HG02943 (cell line): ENCODE data around the gene CTSD.
A peak's percentile ranks its signal among the peaks of the same experiment; 100 is the strongest.
"Not testable (repeated sequence)": the region's sequence is repeated elsewhere in the genome, so short reads cannot be mapped to it uniquely, and the experiment has no call there.

Source experiments
- ATAC-seq: cut with Tn5 transposase; IDR thresholded peaks from one replicate; pipeline ENCODE4 v1.9.1; 2021; ENCODE audit warnings: mild to moderate bottlenecking, low read depth, moderate library complexity; ENCODE audit not compliant: unreplicated experiment

Gene CTSD

GRCh38 chr11:1763796-1764661 lies at the start of gene CTSD:
Gene CTSD, minus strand, starts transcription at chr11:1763927. Its CDS starts 68 bp downstream, at chr11:1763859.
- ATAC-seq, result peak; percentile 58

- not testable (repeated sequence) for ATAC-seq
Observed at GRCh38 chr11:1813356-1813755, 49.6 kb upstream of the CTSD start.

- no peak for ATAC-seq
Observed at GRCh38 chr11:1812801-1813200, 49.1 kb upstream of the CTSD start.

- no peak for ATAC-seq
Observed at GRCh38 chr11:1812274-1812673, 48.5 kb upstream of the CTSD start.

GRCh38 chr11:1810761-1811160 lies 47.0 kb upstream of the CTSD start:
- ATAC-seq, result no peak

- ATAC-seq, result no peak
Observed at GRCh38 chr11:1807264-1807995, 43.7 kb upstream of the CTSD start.

- ATAC-seq, result no peak
Observed at GRCh38 chr11:1805525-1805924, 41.8 kb upstream of the CTSD start.

GRCh38 chr11:1803835-1804519 lies 40.2 kb upstream of the CTSD start:
- ATAC-seq, result not testable (repeated sequence)

GRCh38 chr11:1803246-1803645 lies 39.5 kb upstream of the CTSD start:
- no peak for ATAC-seq

- ATAC-seq, result no peak
Observed at GRCh38 chr11:1797391-1798125, 33.8 kb upstream of the CTSD start.

- no peak for ATAC-seq
Observed at GRCh38 chr11:1796413-1797011, 32.8 kb upstream of the CTSD start.

- no peak for ATAC-seq
Observed at GRCh38 chr11:1793081-1793480, 29.4 kb upstream of the CTSD start.

- no peak for ATAC-seq
Observed at GRCh38 chr11:1792461-1792860, 28.7 kb upstream of the CTSD start.

- ATAC-seq, result no peak
Observed at GRCh38 chr11:1791912-1792311, 28.2 kb upstream of the CTSD start.

GRCh38 chr11:1786466-1786865 lies 22.7 kb upstream of the CTSD start:
- ATAC-seq, result no peak

GRCh38 chr11:1785749-1786413 lies 22.2 kb upstream of the CTSD start:
- ATAC-seq, result no peak

GRCh38 chr11:1784761-1785650 lies 21.3 kb upstream of the CTSD start:
- ATAC-seq, result no peak

- ATAC-seq, result no peak
Observed at GRCh38 chr11:1783725-1784529, 20.2 kb upstream of the CTSD start.
